NCI-H82 treated with DMSO at 0.1 percent for 48 hours (cell line): ENCODE results near the gene STK32C.
A peak's percentile ranks its signal among the peaks of the same experiment; 100 is the strongest.
"Not testable (repeated sequence)": the region's sequence is repeated elsewhere in the genome, so short reads cannot be mapped to it uniquely, and the experiment has no call there.

Experiments
- DNase-seq: peaks from one replicate; lab custom pipeline; 2025; ENCODE audit not compliant: unreplicated experiment; lab: John Stamatoyannopoulos, UW

The STK32C gene

GRCh38 chr10:132307823-132308586 is at the start of gene STK32C:
Gene STK32C, minus strand, starts transcription at chr10:132307950. Its CDS starts 117 bp downstream, at chr10:132307833.
- DNase-seq, result peak; percentile 51

- no peak for DNase-seq
Observed at GRCh38 chr10:132356621-132357195, 49.0 kb upstream of the STK32C start.

GRCh38 chr10:132355754-132356153 is 48.0 kb upstream of the STK32C start:
- no peak for DNase-seq

DNA sequence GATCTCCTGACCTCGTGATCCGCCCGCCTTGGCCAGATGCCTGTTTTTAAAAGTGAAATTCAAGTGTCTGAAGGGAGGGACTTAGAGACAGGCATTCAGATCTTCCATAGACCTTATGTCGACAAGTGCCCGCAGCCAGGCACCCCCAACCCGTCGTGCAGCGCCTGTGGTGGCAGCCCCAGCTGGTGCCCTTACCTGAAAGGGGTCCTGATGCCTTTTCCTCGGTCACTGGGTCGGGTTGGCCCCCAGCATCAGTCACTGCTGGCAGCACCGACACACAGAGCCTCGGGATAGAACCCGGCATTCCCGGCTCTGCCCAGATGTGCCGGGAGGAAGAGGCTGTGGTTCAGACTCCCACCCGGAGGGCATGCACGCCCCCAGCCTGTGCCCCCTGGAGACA is 47.5 kb upstream of the STK32C start:
- no peak for DNase-seq

GRCh38 chr10:132354356-132355094 is 46.8 kb upstream of the STK32C start:
- DNase-seq, result no peak

DNA sequence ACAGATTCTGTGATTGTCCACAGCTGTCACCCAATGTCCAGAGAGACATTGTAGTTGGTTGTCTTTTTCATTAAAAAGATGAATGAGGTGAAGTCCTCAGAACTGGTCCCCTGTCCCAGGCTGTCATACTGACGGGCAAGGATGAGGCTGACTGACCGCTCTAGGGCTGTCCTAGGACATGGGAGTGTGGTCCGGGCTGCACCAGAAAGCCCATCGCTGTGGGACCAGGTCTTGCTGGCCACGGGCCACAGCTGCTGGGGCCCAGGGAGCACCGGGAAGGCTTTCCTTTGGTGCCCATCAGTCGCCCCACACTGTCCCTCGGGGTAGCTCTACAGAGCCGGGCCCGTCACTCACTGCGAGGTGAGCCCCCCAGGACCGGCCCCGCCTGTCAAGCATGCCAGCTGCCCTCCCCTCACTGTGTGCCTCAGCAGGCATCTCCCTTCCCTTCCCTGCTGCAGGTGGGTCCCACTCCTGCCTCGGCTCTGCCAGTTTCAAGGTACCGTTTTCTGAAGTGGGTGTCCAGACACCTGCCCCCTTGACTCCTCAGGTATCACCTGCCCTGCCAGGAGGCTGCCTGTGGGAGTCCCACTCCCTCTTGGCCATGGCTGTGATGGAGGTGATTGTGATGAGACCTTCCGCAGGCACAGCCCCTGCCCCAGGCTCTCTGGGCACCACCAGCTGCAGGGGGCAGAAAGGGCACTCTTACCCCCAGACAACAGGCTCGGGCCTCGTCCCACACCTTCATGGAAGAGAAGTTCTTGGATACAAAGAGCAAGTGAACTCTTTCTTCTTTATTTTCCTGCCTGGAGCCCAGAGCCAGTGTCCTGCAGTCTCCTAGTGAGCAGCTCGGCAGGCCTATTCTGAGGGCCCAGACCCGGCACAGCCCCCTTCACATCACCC is 46.0 kb upstream of the STK32C start:
- DNase-seq, result no peak

DNA sequence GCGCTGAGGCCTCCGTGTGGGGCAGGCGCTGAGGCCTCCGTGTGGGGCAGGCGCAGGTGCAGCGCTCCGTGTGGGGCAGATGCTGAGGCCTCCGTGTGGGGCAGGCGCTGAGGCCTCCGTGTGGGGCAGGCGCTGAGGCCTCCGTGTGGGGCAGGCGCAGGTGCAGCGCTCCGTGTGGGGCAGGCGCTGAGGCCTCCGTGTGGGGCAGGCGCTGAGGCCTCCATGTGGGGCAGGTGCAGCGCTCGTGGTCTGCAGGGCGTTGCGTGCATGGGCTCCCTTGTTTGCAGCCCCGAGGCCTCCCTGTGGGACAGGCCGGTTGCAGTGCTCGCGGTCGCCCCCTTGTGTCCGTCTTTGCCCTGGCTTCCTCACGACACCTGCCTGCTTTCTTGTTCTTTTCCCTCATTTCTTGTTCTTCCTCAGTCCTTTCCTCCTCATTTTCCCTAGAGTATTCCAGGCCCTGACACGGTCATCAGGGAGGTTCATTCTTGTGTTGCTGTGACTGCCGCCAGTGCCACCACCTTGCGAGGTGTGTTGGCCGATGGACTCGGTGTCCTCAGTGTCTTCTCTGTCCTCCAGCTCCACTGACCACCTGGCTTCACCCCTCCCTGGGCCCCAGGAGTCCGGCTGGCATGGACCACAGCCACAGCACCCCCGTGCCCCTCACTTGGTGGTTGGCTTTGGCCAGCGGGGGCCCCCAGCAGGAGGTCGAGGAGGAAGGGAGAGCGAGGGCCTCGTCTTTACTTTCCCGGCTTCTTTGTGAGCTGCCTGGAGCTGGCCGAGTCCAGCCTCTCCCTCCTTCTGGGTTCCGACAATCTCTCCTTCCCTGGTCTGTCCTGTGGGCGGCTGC is 44.9 kb upstream of the STK32C start:
- DNase-seq, result not testable (repeated sequence)

DNA sequence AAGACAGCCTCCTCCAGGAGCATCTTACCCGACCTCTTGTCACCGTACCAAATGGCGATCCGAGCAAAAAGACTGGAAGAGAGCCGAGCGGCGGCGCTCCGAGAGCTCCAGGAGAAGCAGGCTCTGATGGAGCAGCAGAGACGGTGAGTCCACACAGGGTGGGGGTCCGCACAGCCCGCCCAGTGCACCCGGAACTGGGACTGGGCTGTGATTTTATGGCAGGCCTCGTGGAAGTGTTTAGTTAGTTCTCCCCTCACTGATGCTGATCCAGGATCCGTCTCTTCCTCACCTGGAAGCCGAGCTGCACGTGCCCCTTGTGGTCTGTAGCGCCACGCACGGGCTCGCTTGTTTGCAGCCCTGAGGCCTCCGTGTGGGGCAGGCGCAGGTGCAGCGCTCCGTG is 43.9 kb upstream of the STK32C start:
- no peak for DNase-seq

DNA sequence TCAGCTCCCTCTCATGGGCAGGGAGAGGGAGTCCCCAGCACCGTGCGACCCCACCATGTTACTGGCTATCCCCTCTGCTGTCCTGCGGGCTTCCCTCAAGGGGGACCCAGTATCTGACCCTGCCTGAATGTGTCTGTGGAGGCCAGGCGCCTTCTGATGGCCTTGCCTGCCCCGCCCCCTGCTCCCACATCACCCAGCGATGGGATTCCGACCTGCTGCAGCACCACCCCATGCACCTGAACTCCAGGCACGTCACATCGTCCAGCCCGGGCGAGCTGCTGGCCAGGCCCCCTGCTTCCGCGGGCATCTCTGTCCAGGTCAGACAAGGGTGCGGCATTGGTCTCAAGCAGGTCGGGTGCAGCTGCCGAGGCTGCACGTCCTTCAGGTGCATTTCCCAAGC is 43.2 kb upstream of the STK32C start:
- no peak for DNase-seq

GRCh38 chr10:132350391-132350790 is 42.6 kb upstream of the STK32C start:
- DNase-seq, result no peak

GRCh38 chr10:132349766-132350165 is 42.0 kb upstream of the STK32C start:
- DNase-seq, result no peak

- DNase-seq, result no peak
Observed at GRCh38 chr10:132347931-132348267, 40.1 kb upstream of the STK32C start.

DNA sequence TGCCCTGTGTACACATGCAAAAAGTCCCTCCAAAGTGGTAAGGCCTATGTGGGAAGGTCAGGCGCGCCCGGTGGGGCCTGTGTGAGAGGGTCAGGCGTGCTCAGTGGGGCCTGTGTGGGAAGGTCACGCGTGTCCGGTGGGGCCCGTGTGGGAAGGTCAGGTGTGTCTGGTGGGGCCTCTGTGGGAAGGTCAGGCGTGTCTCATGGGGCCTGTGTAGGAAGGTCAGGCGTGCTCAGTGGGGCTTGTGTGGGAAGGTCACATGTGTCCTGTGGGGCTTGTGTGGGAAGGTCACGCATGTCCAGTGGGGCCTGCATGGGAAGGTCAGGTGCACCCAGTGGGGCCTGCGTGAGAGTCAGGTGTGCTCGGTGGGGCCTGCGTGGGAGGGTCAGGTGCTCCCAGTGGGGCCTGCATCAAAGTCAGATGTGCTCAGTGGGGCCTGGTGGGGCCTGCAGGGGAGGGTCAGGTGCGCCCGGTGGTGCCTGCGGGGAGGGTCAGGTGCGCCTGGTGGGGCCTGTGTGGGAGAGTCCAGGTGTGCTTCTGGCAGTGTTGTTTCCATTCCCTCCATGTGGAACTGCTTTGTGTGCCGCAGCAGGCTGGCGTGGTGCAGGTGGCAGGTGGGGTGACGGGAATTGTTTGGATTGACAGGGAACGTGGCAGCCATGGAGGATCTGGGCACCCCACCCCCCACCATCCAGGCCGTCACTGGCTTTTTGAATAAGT is 39.6 kb upstream of the STK32C start:
- no peak for DNase-seq

DNA sequence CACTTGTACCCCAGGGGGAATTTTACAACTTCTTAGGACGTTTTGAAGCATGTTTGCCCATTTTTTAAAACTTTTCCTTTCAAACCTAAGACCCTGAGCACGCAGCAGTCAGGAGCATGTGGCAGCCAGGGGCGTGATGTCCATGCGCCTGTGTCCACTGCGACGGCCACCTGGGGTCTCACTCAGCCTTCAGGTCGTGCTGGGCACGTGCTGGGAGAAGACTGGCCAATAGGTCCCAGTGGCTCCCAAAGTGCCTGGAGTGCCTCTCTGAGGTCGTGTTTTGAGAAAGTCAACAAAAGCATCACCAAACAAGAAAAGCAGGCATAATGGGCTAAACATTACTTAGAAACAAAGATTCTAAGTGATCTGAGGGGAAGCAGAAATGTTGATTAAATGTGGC is 39.1 kb upstream of the STK32C start:
- DNase-seq, result no peak

DNA sequence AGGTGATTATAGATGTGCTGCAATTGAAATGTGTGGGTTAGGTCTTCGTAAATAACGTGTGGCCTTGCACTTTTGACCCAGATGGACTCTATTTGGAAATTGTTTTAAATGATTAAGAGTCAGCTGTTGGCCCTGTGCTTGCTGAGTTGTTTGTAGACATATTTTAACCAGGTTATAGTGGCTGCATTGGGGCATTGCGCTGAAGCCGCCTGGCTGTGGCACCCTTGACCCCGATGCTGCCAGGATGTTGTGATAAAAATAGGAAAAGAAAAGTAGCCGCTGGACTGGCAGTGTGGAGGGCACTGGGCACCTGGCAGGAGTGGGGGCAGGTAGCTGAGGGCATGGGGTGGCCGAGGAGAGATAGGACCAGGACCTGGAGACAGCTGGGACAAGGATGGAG is 37.6 kb upstream of the STK32C start:
- no peak for DNase-seq

GRCh38 chr10:132344386-132344785 is 36.6 kb upstream of the STK32C start:
- no peak for DNase-seq

DNA sequence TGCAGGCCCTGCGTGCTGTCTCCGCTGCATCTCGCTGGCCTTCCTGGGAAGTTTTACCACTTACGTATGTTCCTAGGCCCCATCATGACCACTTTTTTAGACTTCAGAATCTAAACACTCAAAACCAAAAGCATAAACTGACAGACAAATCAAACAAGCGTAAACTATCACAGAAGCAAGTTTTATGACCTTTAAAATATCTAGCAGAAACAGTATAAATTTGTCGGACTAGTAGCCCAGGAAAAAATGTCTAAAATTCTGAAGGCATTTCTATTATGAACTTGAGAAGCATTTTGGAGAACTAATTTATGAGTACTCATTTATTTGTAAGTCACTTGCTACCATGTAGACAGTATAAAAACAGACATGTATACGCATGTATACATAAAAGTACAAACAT is 34.8 kb upstream of the STK32C start:
- no peak for DNase-seq

DNA sequence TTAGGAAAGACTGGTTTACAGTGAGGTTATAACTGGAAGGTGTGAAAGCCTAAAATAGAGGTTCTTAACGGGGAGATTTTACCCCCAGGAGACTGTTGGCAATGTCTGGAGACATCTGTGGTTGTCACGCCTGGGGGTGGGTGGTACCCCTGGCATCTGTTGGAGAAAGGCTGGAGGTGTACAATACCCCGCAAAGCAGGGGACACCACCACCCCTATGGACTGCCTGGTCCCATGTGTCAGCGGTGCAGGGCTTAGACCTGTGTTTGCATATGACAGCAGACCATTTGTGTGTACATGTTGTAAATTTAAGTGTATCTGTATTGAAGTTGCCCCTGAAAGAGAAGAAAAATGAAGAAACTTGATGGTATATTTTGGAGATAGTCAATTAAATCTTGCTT is 34.0 kb upstream of the STK32C start:
- no peak for DNase-seq

- no peak for DNase-seq
Observed at GRCh38 chr10:132341017-132341416, 33.3 kb upstream of the STK32C start.

DNA sequence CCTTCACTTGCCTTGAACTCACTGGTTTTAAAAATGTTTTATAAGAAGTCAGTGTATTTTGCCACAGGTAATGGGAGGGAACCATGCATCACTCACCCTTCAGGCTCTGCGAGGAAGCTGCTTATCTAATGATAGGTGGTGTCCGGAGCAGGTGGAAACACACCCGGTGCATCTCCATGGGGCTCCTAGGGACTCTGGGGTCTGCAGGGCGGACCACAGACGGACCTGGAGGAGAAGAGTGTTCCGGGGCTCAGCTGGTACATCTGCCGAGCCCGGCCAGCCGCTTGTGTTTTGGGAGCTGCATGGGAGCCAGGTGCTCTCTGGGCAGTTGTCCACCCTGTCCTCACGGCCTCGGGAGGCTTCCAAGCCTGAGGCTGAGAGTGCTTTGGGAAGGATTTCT is 31.5 kb upstream of the STK32C start:
- no peak for DNase-seq
